Neural cell (in vitro differentiated cells): Measurements from ENCODE around the gene MYO9A. TPM values are rescaled to one million over a fixed set of nuclear protein-coding genes. Genes with fewer than 3 reads are reported as not detected.

Experiments
- H2AFZ ChIP-seq: fragments of 200-600, 300-800 bp; sonication (generic), shearing (Covaris generic); 2 replicates; pipeline ENCODE4 v1.6.0; 2014; ENCODE audit warnings: low read depth, mild to moderate bottlenecking, antibody characterized with exemption, low read length, moderate library complexity
- H3F3A ChIP-seq: fragments of 200-600 bp; shearing (Covaris generic); 2 replicates; pipeline ENCODE4 v1.6.1; 2016; ENCODE audit warnings: mild to moderate bottlenecking, moderate library complexity, mixed read lengths, antibody characterized with exemption, low read length; ENCODE audit not compliant: insufficient read depth, poor library complexity, severe bottlenecking
- H3K27ac ChIP-seq: fragments of 200-600, 300-800 bp; sonication (generic), shearing (Covaris generic); 2 replicates; pipeline ENCODE4 v1.5.1; 2014; ENCODE audit warnings: mild to moderate bottlenecking, low read length, moderate library complexity
- H3K27me3 ChIP-seq: fragments of 300-800, 200-600 bp; sonication (generic), shearing (Covaris generic); 2 replicates; pipeline ENCODE4 v1.6.0; 2014; ENCODE audit warnings: mild to moderate bottlenecking, low read depth, low read length, moderate library complexity; ENCODE audit not compliant: insufficient read depth
- H3K36me3 ChIP-seq: fragments of 300-800, 200-600 bp; sonication (generic), shearing (Covaris generic); 2 replicates; pipeline ENCODE4 v1.5.1; 2014; ENCODE audit warnings: mild to moderate bottlenecking, antibody characterized with exemption, low read length, moderate library complexity; ENCODE audit not compliant: insufficient read depth
- H3K4me2 ChIP-seq: fragments of 300-800, 200-600 bp; sonication (generic), shearing (Covaris generic); 2 replicates; pipeline ENCODE4 v1.6.0; 2014; ENCODE audit warnings: mild to moderate bottlenecking, low read length
- H3K4me3 ChIP-seq: fragments of 300-800, 200-600 bp; sonication (generic), shearing (Covaris generic); 2 replicates; pipeline ENCODE4 v1.5.1; 2014; ENCODE audit warnings: mild to moderate bottlenecking, low read length, moderate library complexity
- H3K79me2 ChIP-seq: fragments of 200-600 bp; shearing (Covaris generic); replicated peaks from 2 replicates; pipeline ENCODE4 v1.6.0; 2014; ENCODE audit warnings: mild to moderate bottlenecking, low read length, moderate library complexity; ENCODE audit not compliant: insufficient read depth
- H3K9ac ChIP-seq: fragments of 300-800, 200-600 bp; sonication (generic), shearing (Covaris generic); 2 replicates; pipeline ENCODE4 v1.6.1; 2016; ENCODE audit warnings: mild to moderate bottlenecking, low read length, mixed read lengths
- H3K9me2 ChIP-seq: fragments of 200-600 bp; shearing (Covaris generic); 2 replicates; pipeline ENCODE4 v1.6.1; 2016; ENCODE audit warnings: mild to moderate bottlenecking, low read length, mixed read lengths; ENCODE audit not compliant: insufficient read depth
- H3K9me3 ChIP-seq: fragments of 200-600, 300-800 bp; sonication (generic), shearing (Covaris generic); 2 replicates; pipeline ENCODE4 v1.6.1; 2016; ENCODE audit warnings: mild to moderate bottlenecking, mixed run types, low read length, moderate library complexity, mixed read lengths
- H4K20me1 ChIP-seq: fragments of 200-600 bp; shearing (Covaris generic); 2 replicates; pipeline ENCODE4 v1.6.1; 2016; ENCODE audit warnings: mild to moderate bottlenecking, mixed run types; ENCODE audit not compliant: insufficient read depth
- CTCF ChIP-seq: fragments of 450-650 bp; IDR thresholded peaks from 2 replicates; pipeline ENCODE4 v1.5.1; 2014; ENCODE audit warnings: antibody characterized with exemption, mild to moderate bottlenecking, moderate library complexity; ENCODE audit not compliant: poor library complexity, severe bottlenecking
- EP300 ChIP-seq: fragments of 450-650 bp; conservative IDR thresholded peaks from 2 replicates; pipeline ENCODE4 v1.6.1; 2014; ENCODE audit warnings: antibody characterized with exemption, mild to moderate bottlenecking, moderate library complexity; ENCODE audit not compliant: poor library complexity, severe bottlenecking
- EZH2 ChIP-seq: fragments of 200-600, 300-800 bp; shearing (Covaris generic), sonication (generic); IDR thresholded peaks from 2 replicates; pipeline ENCODE4 v1.6.1; 2014; ENCODE audit warnings: antibody characterized with exemption, low read length, borderline replicate concordance, mild to moderate bottlenecking; ENCODE audit not compliant: insufficient read depth, poor library complexity, severe bottlenecking
- MXI1 ChIP-seq: fragments of 450-650 bp; conservative IDR thresholded peaks from 2 replicates; pipeline ENCODE4 v1.6.1; 2014; ENCODE audit warnings: antibody characterized with exemption, mild to moderate bottlenecking; ENCODE audit not compliant: poor library complexity, severe bottlenecking
- POLR2AphosphoS5 ChIP-seq: IDR thresholded peaks from 2 replicates; pipeline ENCODE4 v1.6.1; 2012
- RAD21 ChIP-seq: fragments of 450-650 bp; conservative IDR thresholded peaks from 2 replicates; pipeline ENCODE4 v1.6.1; 2014; ENCODE audit warnings: antibody characterized with exemption, mild to moderate bottlenecking, moderate library complexity
- REST ChIP-seq: IDR thresholded peaks from 2 replicates; pipeline ENCODE4 v1.6.1; 2012; ENCODE audit warnings: borderline replicate concordance
- SMC3 ChIP-seq: fragments of 450-650 bp; conservative IDR thresholded peaks from 2 replicates; pipeline ENCODE4 v1.6.1; 2014; ENCODE audit warnings: antibody characterized with exemption, mild to moderate bottlenecking, moderate library complexity; ENCODE audit not compliant: poor library complexity
- TAF1 ChIP-seq: IDR thresholded peaks from 2 replicates; pipeline ENCODE4 v1.6.1; 2012; ENCODE audit warnings: low read depth
- polyA minus RNA-seq: library from RNA; depleted of rRNA, polyadenylated mRNA; stranded (reverse); fragments of >200 nt; gene quantifications from 2 replicates; pipeline ENCODE4 v1.2.3, GENCODE V29; 2014
- polyA plus RNA-seq: library from polyadenylated mRNA; depleted of rRNA; stranded (reverse); fragments of >200 nt; gene quantifications from 2 replicates; pipeline ENCODE4 v1.2.3, GENCODE V29; 2014

The MYO9A gene
- 20.7 and 22.7 TPM in 2 replicates for polyA plus RNA-seq
- 117 and 151 TPM in 2 replicates for polyA minus RNA-seq

GRCh38 chr15:72118017-72118978 lies at the start of gene MYO9A, which contains the start of gene SENP8:
MYO9A (minus strand) TSS chr15:72118150; CDS start chr15:72046563, 71,587 bp downstream.
SENP8 (plus strand) TSS chr15:72118403; CDS start chr15:72139624, 21,221 bp downstream.
- Histone ChIP-seq H3K9me2 (no peaks in the 10 kb centered on the region), H2AFZ (peak within 1 kb of the TSS; percentile 87), H3K4me2 (peak within 1 kb of the TSS; percentile 86), H4K20me1 (peaks cover 3% of the 10 kb centered on the region), H3K79me2 (peaks cover 37% of the 10 kb centered on the region), H3K4me3 (peak within 1 kb of the TSS; percentile 92), H3K27me3 (no peaks in the 10 kb centered on the region), H3K9me3 (no peaks in the 10 kb centered on the region), H3F3A (no peaks in the 10 kb centered on the region), H3K36me3 (no peaks in the 10 kb centered on the region), H3K27ac (peak within 1 kb of the TSS; percentile 97), H3K9ac (peak within 1 kb of the TSS; percentile 90)
- TF ChIP-seq MXI1 (peak; percentile 70), TAF1 (peak; percentile 85), SMC3 (peak; percentile 28), REST (peak; percentile 87), RAD21 (no peak), CTCF (peak; percentile 42), EP300 (peak; percentile 27), POLR2AphosphoS5 (peak; percentile 90), EZH2 (no peak)

GRCh38 chr15:72167445-72167844 lies 49.5 kb upstream of the MYO9A start:
- Histone ChIP-seq H3K9me3 (no peaks in the 10 kb centered on the region), H3K27me3 (no peaks in the 10 kb centered on the region), H3K9me2 (no peaks in the 10 kb centered on the region), H3K79me2 (no peaks in the 10 kb centered on the region), H3K4me2 (no peak overlapping the region), H3K9ac (no peak overlapping the region), H3F3A (no peaks in the 10 kb centered on the region), H3K36me3 (no peaks in the 10 kb centered on the region), H2AFZ (no peak overlapping the region), H4K20me1 (no peaks in the 10 kb centered on the region), H3K4me3 (no peak overlapping the region), H3K27ac (no peak overlapping the region)
- TF ChIP-seq CTCF (no peak), EZH2 (no peak), SMC3 (no peak)
